ENCODE results near the gene SH3GL2.

Gene SH3GL2

GRCh38 chr9:17688834-17689233 is 110.0 kb downstream of the SH3GL2 start:
- TF ChIP-seq TAF1 (IDR thresholded peaks at IDR 0.05; ENCODE audit: low read depth) = no peak
- TF ChIP-seq TEAD4 (IDR thresholded peaks at IDR 0.05) = no peak
- TF ChIP-seq CREB1 (IDR thresholded peaks at IDR 0.05; ENCODE audit: low read depth) = no peak
- TF ChIP-seq, protein P1, sequence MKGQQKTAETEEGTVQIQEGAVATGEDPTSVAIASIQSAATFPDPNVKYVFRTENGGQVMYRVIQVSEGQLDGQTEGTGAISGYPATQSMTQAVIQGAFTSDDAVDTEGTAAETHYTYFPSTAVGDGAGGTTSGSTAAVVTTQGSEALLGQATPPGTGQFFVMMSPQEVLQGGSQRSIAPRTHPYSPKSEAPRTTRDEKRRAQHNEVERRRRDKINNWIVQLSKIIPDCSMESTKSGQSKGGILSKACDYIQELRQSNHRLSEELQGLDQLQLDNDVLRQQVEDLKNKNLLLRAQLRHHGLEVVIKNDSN (IDR thresholded peaks at IDR 0.05) = no peak
- no peak for TF ChIP-seq NFIC (IDR thresholded peaks at IDR 0.05)
- no peak for TF ChIP-seq ZBTB7A (IDR thresholded peaks at IDR 0.05; ENCODE audit: low read depth)

GRCh38 chr9:17694336-17694735 is 115.5 kb downstream of the SH3GL2 start:
- TF ChIP-seq MAX (IDR thresholded peaks at IDR 0.05) = no peak

- TF ChIP-seq NFIC (IDR thresholded peaks at IDR 0.05) = no peak
- no peak for TF ChIP-seq RAD21 (IDR thresholded peaks at IDR 0.05; ENCODE audit: low read depth)
- TF ChIP-seq TCF12 (IDR thresholded peaks at IDR 0.05; ENCODE audit: low read depth) = no peak
- TF ChIP-seq CEBPB (IDR thresholded peaks at IDR 0.05) = no peak
- no peak for TF ChIP-seq TAF1 (IDR thresholded peaks at IDR 0.05; ENCODE audit: low read depth)
- no peak for TF ChIP-seq FOXM1 (IDR thresholded peaks at IDR 0.05; ENCODE audit: borderline replicate concordance, low read depth)
- no peak for TF ChIP-seq ZBTB7A (IDR thresholded peaks at IDR 0.05; ENCODE audit: low read depth)
- no peak for TF ChIP-seq CREB1 (IDR thresholded peaks at IDR 0.05; ENCODE audit: low read depth)
- TF ChIP-seq, protein P1 (IDR thresholded peaks at IDR 0.05) = no peak
- no peak for TF ChIP-seq EGR1 (IDR thresholded peaks at IDR 0.05)
- no peak for TF ChIP-seq YY1 (IDR thresholded peaks at IDR 0.05; ENCODE audit: low read depth)
- no peak for TF ChIP-seq MAX (IDR thresholded peaks at IDR 0.05)
- TF ChIP-seq TEAD4 (IDR thresholded peaks at IDR 0.05) = no peak
- no peak for TF ChIP-seq EP300 (IDR thresholded peaks at IDR 0.05; ENCODE audit: borderline replicate concordance)
- TF ChIP-seq REST (IDR thresholded peaks at IDR 0.05; ENCODE audit: low read depth) = no peak
Observed at GRCh38 chr9:17695482-17695881, 116.6 kb downstream of the SH3GL2 start.

DNA sequence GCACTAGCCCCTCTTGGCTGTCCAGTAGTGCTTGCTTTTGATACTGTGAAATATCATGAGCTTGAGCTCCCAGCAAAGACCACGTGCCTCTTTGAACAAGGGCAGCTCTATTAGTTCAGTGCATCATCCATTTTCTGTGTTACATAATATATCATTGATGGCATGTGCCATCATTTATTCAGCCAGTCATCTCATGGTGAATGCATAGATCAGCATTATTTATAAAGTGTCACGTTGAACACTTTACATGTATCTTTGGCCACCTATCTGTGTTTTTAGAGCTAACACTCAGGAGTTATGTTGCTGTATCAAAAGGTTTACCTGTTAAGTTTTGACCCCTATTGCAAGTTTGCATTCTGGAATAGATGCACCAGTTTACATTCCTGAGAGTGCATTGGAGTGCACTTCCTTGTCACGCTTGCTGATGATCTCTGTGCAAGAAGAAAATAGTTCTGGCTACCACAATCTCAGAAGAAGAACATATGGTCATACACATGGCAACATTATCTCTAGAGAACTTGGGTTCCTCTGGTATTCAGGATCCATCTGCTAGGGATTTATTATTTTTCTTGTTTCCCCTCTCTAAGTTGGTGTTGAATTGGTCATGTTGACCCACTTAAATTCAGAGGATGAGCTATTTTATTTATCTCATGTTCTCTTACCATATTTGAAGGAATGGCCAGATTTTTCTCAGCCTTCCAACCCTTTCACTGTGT is 120.9 kb downstream of the SH3GL2 start:
- TF ChIP-seq MAX (IDR thresholded peaks at IDR 0.05) (no peak), FOXM1 (IDR thresholded peaks at IDR 0.05; ENCODE audit: borderline replicate concordance, low read depth) (no peak), CREB1 (IDR thresholded peaks at IDR 0.05; ENCODE audit: low read depth) (no peak), TEAD4 (IDR thresholded peaks at IDR 0.05) (no peak)

DNA sequence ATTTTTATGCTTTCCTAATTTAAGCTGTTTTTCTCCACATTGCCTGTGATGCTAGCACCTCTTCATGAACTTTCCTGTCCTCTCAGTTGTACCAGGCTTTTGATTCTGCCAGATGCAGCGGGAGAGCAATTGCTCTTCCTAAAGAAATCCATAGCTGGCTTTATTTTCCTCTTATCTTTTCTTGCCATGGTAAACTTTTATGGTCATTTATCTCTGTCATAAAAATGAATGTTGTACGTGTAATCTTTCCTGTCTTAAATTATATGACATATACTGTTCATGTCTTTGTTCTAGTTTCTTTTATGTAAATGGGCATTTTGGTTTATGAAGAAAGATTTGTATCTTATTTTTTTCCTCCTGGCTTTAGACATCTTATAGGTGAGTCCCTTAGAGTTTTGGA is 127.5 kb downstream of the SH3GL2 start:
- no peak for TF ChIP-seq RAD21 (IDR thresholded peaks at IDR 0.05; ENCODE audit: low read depth)
- TF ChIP-seq NFIC (IDR thresholded peaks at IDR 0.05) = no peak
- no peak for TF ChIP-seq CREB1 (IDR thresholded peaks at IDR 0.05; ENCODE audit: low read depth)
- no peak for TF ChIP-seq TCF12 (IDR thresholded peaks at IDR 0.05; ENCODE audit: low read depth)
- TF ChIP-seq TAF1 (IDR thresholded peaks at IDR 0.05; ENCODE audit: low read depth) = no peak
- TF ChIP-seq, protein P1 (IDR thresholded peaks at IDR 0.05) = no peak
- no peak for TF ChIP-seq REST (IDR thresholded peaks at IDR 0.05; ENCODE audit: low read depth)

DNA sequence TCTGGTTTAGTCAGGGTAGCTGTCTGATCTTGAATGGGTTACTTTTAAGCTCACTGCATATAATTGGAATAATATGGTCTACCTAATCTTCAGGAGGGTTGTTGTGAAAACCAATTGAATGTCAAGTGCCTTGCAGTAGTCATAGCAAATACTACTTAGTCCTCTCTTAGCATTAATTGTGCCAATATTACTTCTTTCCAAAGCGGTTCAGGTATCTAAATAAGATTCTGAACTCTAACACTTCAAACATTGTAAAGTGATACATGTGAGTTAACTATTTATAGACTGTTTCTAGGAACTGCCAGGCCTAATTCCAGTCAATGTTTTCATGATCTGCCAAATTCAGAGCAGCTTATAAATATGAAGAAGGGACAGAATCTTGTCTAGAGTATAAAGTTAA is 140.2 kb downstream of the SH3GL2 start:
- TF ChIP-seq YY1 (IDR thresholded peaks at IDR 0.05; ENCODE audit: low read depth) = no peak
- no peak for TF ChIP-seq TCF12 (IDR thresholded peaks at IDR 0.05; ENCODE audit: low read depth)
- no peak for TF ChIP-seq CEBPB (IDR thresholded peaks at IDR 0.05)
- no peak for TF ChIP-seq ZBTB7A (IDR thresholded peaks at IDR 0.05; ENCODE audit: low read depth)
- no peak for TF ChIP-seq NFIC (IDR thresholded peaks at IDR 0.05)
- no peak for TF ChIP-seq TAF1 (IDR thresholded peaks at IDR 0.05; ENCODE audit: low read depth)
- TF ChIP-seq EGR1 (IDR thresholded peaks at IDR 0.05) = no peak
- TF ChIP-seq TEAD4 (IDR thresholded peaks at IDR 0.05) = no peak
- TF ChIP-seq, protein P1 (IDR thresholded peaks at IDR 0.05) = no peak
- no peak for TF ChIP-seq MAX (IDR thresholded peaks at IDR 0.05)
- no peak for TF ChIP-seq REST (IDR thresholded peaks at IDR 0.05; ENCODE audit: low read depth)
- no peak for TF ChIP-seq RAD21 (IDR thresholded peaks at IDR 0.05; ENCODE audit: low read depth)
- TF ChIP-seq EP300 (IDR thresholded peaks at IDR 0.05; ENCODE audit: borderline replicate concordance) = no peak
- no peak for TF ChIP-seq CREB1 (IDR thresholded peaks at IDR 0.05; ENCODE audit: low read depth)
- TF ChIP-seq FOXM1 (IDR thresholded peaks at IDR 0.05; ENCODE audit: borderline replicate concordance, low read depth) = no peak
